ENCODE measurements around the gene RBFA.

GRCh38 chr18:80022613-80023012 is 11.6 kb upstream of the RBFA start:
- TF ChIP-seq CTCF (conservative IDR thresholded peaks at IDR 0.05; ENCODE audit: low read depth, low read length): no peak
- no peak for TF ChIP-seq EZH2 (IDR thresholded peaks at IDR 0.05; ENCODE audit: borderline replicate concordance, low read depth, low read length, poor library complexity, severe bottlenecking)
